Stomach (tissue), 4 donors: ENCODE results near the gene CEP76.

Experiments
- EP300 ChIP-seq: sonication (generic); formaldehyde crosslinking; IDR thresholded peaks from one replicate; pipeline ENCODE4 v1.6.1; 2017; ENCODE audit warnings: antibody characterized with exemption
- POLR2A ChIP-seq, 4 donors: fragments of 450-650 bp; IDR thresholded peaks; one replicate each; pipeline ENCODE4 v1.6.1; 2016; ENCODE audit warnings: antibody characterized with exemption in 4 of 4, control low read depth in 2 of 4, mild to moderate bottlenecking in 1 of 4, moderate library complexity in 1 of 4
- POLR2AphosphoS5 ChIP-seq, 3 donors: sonication (generic); formaldehyde crosslinking; IDR thresholded peaks; one replicate each; pipeline ENCODE4 v1.6.1; 2016; ENCODE audit warnings: antibody characterized with exemption in 3 of 3
- TF ChIP-seq, protein P1 (sequence below), 7 experiments: fragments of 450-650 bp in 4 of 7; fragments of 200-600 bp in 3 of 7; sonication (generic) in 3 of 7; IDR thresholded peaks; one replicate each; pipeline ENCODE4 v1.5.1; 2016 to 2019; ENCODE audit warnings: antibody characterized with exemption in 7 of 7, control low read depth in 2 of 7, mild to moderate bottlenecking in 1 of 7

DNA sequence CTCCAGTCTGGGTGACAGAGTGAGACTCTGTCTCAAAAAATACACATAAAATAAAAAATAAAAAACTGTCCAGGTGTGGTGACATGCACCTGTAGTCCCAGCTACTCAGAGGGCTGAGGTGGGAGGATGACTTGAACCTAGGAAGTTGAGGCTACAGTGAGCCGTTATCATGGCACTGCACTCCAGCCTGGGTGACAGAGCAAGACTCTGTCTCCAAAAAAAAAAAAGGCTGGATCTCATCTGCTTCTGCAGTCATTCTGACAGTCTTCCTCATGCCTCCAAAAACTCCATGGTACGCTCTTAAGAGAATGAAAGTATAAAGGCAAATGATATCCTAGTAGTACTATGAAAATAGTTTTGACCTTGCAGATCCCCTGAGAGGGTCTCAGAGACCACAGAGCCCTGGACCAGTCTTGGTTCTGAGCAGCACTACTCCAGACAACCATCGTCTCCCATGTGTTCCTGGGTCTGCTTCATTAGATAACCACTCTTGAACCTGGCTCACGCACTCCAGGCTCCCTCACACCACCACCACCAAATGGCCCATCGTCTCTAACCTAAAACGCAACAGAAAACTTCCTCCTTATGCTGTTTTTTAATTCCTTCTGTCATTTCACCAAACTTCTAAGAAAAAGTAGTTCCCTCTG is 70.6 kb downstream of the CEP76 start:
- TF ChIP-seq POLR2A (IDR thresholded peaks at IDR 0.05) = no peak
- TF ChIP-seq, protein P1, sequence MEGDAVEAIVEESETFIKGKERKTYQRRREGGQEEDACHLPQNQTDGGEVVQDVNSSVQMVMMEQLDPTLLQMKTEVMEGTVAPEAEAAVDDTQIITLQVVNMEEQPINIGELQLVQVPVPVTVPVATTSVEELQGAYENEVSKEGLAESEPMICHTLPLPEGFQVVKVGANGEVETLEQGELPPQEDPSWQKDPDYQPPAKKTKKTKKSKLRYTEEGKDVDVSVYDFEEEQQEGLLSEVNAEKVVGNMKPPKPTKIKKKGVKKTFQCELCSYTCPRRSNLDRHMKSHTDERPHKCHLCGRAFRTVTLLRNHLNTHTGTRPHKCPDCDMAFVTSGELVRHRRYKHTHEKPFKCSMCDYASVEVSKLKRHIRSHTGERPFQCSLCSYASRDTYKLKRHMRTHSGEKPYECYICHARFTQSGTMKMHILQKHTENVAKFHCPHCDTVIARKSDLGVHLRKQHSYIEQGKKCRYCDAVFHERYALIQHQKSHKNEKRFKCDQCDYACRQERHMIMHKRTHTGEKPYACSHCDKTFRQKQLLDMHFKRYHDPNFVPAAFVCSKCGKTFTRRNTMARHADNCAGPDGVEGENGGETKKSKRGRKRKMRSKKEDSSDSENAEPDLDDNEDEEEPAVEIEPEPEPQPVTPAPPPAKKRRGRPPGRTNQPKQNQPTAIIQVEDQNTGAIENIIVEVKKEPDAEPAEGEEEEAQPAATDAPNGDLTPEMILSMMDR (IDR thresholded peaks at IDR 0.05) = no peak
- no peak for TF ChIP-seq POLR2AphosphoS5 (IDR thresholded peaks at IDR 0.05)
- no peak for TF ChIP-seq EP300
